Gastroesophageal sphincter (tissue), 4 donors: ENCODE data around the gene SEMA6B. TPM values are rescaled to one million over a fixed set of nuclear protein-coding genes. Genes with fewer than 3 reads are reported as not detected.
A peak's percentile ranks its signal among the peaks of the same experiment; 100 is the strongest.

Experiments used
- ATAC-seq: fragments of 150-250 bp; one replicate; pipeline ENCODE4 v1.9.1; 2016; ENCODE audit warnings: mild to moderate bottlenecking, moderate library complexity
- H3K27ac ChIP-seq, 4 donors: fragments of 200-600 bp; sonication (generic) in 3 of 4; 1 replicate in 3 of 4; 2 replicates in 1 of 4; pipeline ENCODE4 v1.5.1; 2016 to 2019
- H3K27me3 ChIP-seq: fragments of 200-600 bp; sonication (generic); one replicate; pipeline ENCODE4 v1.5.1; 2019
- H3K36me3 ChIP-seq, 2 donors: fragments of 200-600 bp; sonication (generic); one replicate each; pipeline ENCODE4 v1.5.1; 2019; ENCODE audit warnings: control low read depth in 1 of 2
- H3K4me1 ChIP-seq, 3 donors: fragments of 200-600 bp; sonication (generic); 1 replicate in 2 of 3; 2 replicates in 1 of 3; pipeline ENCODE4 v1.5.1; 2016 to 2019; ENCODE audit warnings: control low read depth in 2 of 3
- H3K4me3 ChIP-seq, 2 donors: fragments of 200-600 bp; sonication (generic); one replicate each; pipeline ENCODE4 v1.5.1; 2019; ENCODE audit warnings: mild to moderate bottlenecking in 1 of 2, moderate library complexity in 1 of 2
- H3K9me3 ChIP-seq, 3 donors: fragments of 200-600 bp; sonication (generic); one replicate each; pipeline ENCODE4 v1.5.1; 2017 to 2019; ENCODE audit warnings: control low read depth in 2 of 3
- CTCF ChIP-seq, 4 experiments: fragments of 200-600 bp in 2 of 4; fragments of 450-650 bp in 2 of 4; sonication (generic) in 1 of 4; IDR thresholded peaks; one replicate each; pipeline ENCODE4 v1.5.1; 2017 to 2019; ENCODE audit warnings: antibody characterized with exemption in 4 of 4, mild to moderate bottlenecking in 2 of 4, moderate library complexity in 2 of 4
- EP300 ChIP-seq: sonication (generic); formaldehyde crosslinking; IDR thresholded peaks from one replicate; pipeline ENCODE4 v1.6.1; 2017; ENCODE audit warnings: antibody characterized with exemption, mild to moderate bottlenecking
- POLR2A ChIP-seq, 2 donors: fragments of 450-650 bp; IDR thresholded peaks; one replicate each; pipeline ENCODE4 v1.6.1; 2017; ENCODE audit warnings: antibody characterized with exemption in 2 of 2, mild to moderate bottlenecking in 2 of 2, moderate library complexity in 1 of 2
- POLR2AphosphoS5 ChIP-seq: sonication (generic); formaldehyde crosslinking; IDR thresholded peaks from one replicate; pipeline ENCODE4 v1.6.1; 2017; ENCODE audit warnings: antibody characterized with exemption
- WGBS, 2 donors: methylation state at CpG; one replicate each; pipeline ENCODE4 v1.1.5; 2018; ENCODE audit warnings: low coverage in 1 of 2; 5-methylcytosine and 5-hydroxymethylcytosine counted together
- total RNA-seq, 4 donors: library from RNA; depleted of rRNA; stranded (reverse); fragments of >200 nt; gene quantifications; one replicate each; pipeline ENCODE4 v1.1.0, GENCODE V29; 2016

Gene SEMA6B
- total RNA-seq, 4 donors from 2014 or later = 2.0 to 12.4 (median 7.3) TPM

- WGBS, 2 donors = 32 to 42% methylated on average over 3 to 5 of the region's 45 CpGs
- H3K36me3 ChIP-seq = no peaks in the 10 kb centered on the region
- H3K27ac ChIP-seq = no peak overlapping the region
- peaks cover 0 to 37% (median 13%) of the 10 kb centered on the region in 3 donors for H3K4me1 ChIP-seq
- ATAC-seq = no peak
- H3K27me3 ChIP-seq = peaks cover 75% of the 10 kb centered on the region
- no peaks in the 10 kb centered on the region for H3K9me3 ChIP-seq
- no peak for TF ChIP-seq CTCF (IDR thresholded peaks at IDR 0.05)
- TF ChIP-seq POLR2A (IDR thresholded peaks at IDR 0.05) = no peak
- no peak for TF ChIP-seq EP300
- TF ChIP-seq POLR2AphosphoS5 = no peak
- peak overlapping the region in 1 of 2 donors; percentile 47 for H3K4me3 ChIP-seq
Observed at GRCh38 chr19:4584670-4585460, 25.4 kb upstream of the SEMA6B start.

GRCh38 chr19:4583961-4584669 lies 24.6 kb upstream of the SEMA6B start:
- H3K27me3 ChIP-seq = peaks cover 77% of the 10 kb centered on the region
- ATAC-seq = no peak
- peak overlapping the region in 1 of 2 donors; percentile 47 for H3K4me3 ChIP-seq

GRCh38 chr19:4582980-4583842 lies 23.7 kb upstream of the SEMA6B start:
- TF ChIP-seq CTCF (IDR thresholded peaks at IDR 0.05) (no peak), EP300 (no peak), POLR2AphosphoS5 (no peak), POLR2A (IDR thresholded peaks at IDR 0.05) (no peak)
- no peak for ATAC-seq
- Histone ChIP-seq H3K36me3 (no peaks in the 10 kb centered on the region), H3K9me3 (no peaks in the 10 kb centered on the region), H3K27ac (no peak overlapping the region), H3K4me1 (peaks cover 0 to 37% (median 13%) of the 10 kb centered on the region in 3 donors), H3K4me3 (no peak overlapping the region), H3K27me3 (peaks cover 86% of the 10 kb centered on the region)
- 89% methylated on average over 3 of the region's 16 CpGs; no CpG with 5 or more reads in 1 of the 2 donors for WGBS, 2 donors

More at GRCh38 chr19:4583961-4584669, 24.6 kb upstream of the SEMA6B start:
- Histone ChIP-seq H3K27ac (no peak overlapping the region), H3K4me1 (peaks cover 0 to 37% (median 13%) of the 10 kb centered on the region in 3 donors), H3K9me3 (no peaks in the 10 kb centered on the region), H3K36me3 (no peaks in the 10 kb centered on the region)
- TF ChIP-seq CTCF (IDR thresholded peaks at IDR 0.05) = no peak
- no peak for TF ChIP-seq POLR2AphosphoS5
- no peak for TF ChIP-seq EP300
- TF ChIP-seq POLR2A (IDR thresholded peaks at IDR 0.05) = no peak
- WGBS, 2 donors = 0% methylated on average over 4 of the region's 49 CpGs; no CpG with 5 or more reads in 1 of the 2 donors

- Histone ChIP-seq H3K9me3 (no peaks in the 10 kb centered on the region), H3K4me3 (peak overlapping the region in 1 of 2 donors; percentile 47), H3K4me1 (peaks cover 0 to 37% (median 13%) of the 10 kb centered on the region in 3 donors), H3K27me3 (peaks cover 96% of the 10 kb centered on the region), H3K36me3 (no peaks in the 10 kb centered on the region), H3K27ac (peak overlapping the region in 1 of 4 donors; percentile 43)
- no peak for ATAC-seq
- TF ChIP-seq EP300 (no peak), POLR2A (IDR thresholded peaks at IDR 0.05) (no peak), POLR2AphosphoS5 (no peak), CTCF (IDR thresholded peaks at IDR 0.05) (no peak)
- 27 to 56% methylated on average over 7 to 11 of the region's 57 CpGs for WGBS, 2 donors
Observed at GRCh38 chr19:4581666-4582553, 22.4 kb upstream of the SEMA6B start.
